Measurements from ENCODE around the gene FIG4.
"Not testable (repeated sequence)": the region's sequence is repeated elsewhere in the genome, so short reads cannot be mapped to it uniquely, and the experiment has no call there.

FIG4 gene

DNA sequence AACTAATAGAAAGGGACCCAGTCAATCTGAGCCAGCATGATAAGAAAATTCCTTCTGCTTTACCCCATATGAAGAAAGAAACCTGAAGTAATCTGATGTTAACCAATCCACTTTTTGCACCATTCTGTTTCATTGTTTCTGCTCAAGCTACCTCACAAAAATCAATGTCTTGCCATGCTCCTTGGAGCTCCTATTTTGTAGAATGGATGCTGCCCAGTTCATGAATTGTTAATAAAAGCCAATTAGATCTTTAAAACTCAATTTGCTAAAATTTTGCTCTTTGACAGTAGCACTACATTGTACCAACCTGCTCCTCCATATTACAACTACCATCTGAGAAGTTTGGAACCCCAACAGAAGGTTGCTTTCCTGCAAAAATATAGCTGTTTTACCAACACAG is 170.8 kb downstream of the FIG4 start:
- no peak for DNase-seq

DNA sequence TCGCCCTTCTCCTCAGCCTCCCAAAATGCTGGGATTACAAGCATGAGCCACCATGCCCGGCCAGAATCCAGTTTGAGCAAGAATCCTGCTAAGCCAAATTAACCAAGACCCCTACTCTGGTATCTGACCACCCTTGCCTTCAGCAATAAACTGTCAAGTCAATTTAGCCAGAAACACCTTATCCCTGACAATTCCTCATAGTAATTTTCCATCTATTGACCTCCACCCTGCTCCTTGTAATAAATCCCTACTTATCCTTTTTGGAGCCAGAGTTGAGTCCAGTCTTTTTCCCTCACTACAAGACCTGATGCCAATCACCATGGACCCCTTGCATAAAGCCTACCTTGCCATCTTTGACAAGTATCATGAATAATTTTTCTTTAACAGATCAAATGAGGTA is 173.0 kb downstream of the FIG4 start:
- no peak for DNase-seq

DNA sequence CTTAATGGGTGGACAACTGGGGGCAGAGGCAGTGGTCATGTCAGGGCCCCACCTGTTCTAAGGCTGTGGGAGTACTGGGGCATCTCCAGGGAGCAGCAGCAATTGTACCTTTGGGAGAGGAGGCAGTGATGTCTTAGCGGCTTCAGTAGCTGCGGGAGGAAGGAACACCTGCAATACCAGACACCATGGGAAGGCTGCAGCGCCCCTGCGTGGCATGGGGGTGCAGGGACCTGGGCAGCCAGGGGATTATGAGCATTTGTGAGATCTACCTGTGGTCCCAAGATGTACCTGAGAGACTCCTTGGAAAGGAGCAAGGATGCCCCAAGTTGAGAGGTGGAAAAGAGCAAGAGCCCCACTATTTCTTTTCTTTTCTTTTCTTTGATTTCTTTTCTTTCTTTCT is 174.9 kb downstream of the FIG4 start:
- no peak for DNase-seq

DNA sequence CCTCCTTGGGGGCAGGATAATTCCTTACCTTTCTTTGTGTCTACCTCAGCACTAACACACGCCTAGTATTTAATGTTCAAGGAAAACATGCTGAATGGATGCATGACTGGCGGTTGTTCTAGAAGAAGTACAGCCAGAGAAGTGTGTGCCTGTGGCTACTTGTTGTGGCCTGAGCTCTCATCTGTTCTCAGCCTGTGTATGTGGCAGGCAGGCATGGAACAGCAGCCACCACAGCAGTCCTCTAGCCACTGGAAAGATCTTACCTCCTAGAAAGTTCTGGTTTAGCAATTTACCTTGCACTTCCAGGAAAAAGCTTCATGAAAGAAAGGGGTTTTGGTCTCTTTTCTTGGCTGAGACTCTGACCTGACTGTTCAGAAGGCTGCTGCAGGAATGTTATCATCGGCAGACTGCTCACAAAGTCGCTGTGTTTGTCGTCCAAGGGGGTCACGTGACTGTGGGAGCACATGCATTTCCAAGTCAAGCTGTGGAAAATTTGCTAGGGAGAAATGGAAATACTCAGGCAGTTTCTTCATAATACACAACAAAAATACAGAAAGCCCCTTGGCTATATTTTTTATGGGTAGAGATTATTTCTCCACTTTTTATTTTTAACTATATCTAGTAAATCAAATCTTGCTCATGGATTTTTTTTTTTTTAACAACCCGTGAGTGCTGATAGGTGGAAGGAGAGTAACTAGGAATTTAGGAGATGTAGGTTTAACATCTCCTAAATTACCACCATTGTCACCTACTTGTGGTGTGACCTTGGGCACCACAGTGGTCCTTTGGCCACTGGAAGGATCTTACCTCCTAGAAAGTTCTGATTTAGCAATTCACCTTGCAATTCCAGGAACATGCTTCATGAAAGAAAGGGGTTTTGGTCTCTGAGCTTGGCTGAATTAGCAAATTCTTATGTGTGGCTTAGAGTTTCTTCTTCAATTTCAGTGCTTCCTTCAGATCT is 176.2 kb downstream of the FIG4 start:
- DNase-seq, result no peak

DNA sequence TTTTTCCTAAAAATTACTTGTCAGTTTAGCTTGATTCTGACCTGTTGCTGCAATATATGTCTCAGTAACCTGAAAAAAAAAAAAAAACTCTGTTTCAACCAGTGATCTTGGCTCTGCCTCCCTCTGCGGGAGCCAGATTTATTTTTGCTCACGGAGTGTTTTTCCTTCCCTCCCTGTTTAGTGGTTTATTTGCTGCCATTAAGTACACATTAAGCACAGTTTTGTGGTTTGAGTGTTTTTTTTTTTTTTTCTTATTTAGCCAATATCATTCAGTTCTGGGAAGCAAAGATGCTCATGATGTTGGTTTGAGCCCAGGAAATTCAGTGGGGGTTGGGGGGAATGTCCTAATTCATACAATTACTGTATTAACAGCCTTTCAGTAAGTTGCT is 176.9 kb downstream of the FIG4 start:
- DNase-seq, result no peak

DNA sequence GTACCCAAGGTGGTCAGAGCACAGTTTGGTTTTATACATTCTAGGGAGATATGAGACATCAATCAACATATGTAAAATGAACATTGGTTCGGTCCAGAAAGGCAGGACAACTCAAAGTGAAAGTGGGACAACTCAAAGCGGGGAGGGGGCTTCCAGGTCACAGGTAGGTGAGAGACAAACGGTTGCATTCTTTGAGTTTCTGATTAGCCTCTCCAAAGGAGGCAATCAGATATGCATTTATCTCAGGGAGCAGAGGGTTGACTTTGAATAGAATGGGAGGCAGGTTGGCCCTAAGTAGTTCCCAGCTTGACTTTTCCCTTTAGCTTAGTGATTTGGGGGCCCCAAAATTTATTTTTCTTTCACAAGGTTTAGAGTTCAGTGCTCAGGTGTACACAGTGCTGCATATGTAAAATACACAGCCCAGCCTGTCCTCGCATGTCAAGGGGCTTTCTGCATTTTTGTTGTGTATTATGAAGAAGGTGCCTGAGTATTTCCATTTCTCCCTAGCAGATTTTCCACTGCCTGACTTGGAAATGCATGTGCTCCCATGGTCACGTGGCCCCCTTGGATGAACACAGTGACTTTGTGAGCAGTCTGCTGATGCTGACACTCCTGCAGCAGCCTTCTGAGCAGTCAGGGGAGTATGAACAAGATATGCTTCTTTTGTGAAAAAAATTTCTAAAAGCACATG is 178.4 kb downstream of the FIG4 start:
- not testable (repeated sequence) for DNase-seq

DNA sequence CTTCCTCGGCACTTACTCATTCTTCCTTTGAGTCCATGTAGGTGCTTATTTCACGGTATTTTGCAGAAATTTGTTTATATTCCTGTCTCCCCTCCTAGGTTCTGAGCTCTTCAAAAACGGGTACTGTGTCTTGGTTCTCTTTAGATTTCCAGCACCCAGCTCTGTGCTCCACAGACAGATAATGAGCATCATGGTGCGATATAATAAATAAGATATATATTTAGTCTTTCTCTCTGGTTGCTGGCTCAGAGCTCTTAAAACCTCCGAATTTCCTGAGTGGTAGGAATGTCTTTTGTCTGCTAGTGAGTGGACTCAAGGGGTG is 179.0 kb downstream of the FIG4 start:
- DNase-seq, result no peak

DNA sequence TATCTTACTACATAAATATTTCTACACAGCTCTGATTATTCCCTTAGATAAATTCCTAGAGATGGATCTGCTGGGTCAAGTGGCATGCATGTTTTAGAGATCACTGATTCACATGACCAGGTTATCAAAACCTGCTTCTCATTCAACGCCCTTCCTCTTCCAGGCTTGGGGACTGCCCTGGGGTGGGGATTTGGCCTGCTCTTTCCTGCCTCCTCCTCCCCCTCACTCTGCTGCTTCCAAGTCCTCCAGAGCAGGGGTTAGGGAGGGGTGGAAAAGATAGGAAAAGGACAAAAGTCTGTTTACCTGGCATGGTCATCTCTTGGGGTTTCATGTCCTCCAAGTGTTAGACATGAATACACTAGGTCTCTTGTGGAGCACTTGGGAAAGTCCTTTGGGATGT is 181.5 kb downstream of the FIG4 start:
- DNase-seq, result no peak

DNA sequence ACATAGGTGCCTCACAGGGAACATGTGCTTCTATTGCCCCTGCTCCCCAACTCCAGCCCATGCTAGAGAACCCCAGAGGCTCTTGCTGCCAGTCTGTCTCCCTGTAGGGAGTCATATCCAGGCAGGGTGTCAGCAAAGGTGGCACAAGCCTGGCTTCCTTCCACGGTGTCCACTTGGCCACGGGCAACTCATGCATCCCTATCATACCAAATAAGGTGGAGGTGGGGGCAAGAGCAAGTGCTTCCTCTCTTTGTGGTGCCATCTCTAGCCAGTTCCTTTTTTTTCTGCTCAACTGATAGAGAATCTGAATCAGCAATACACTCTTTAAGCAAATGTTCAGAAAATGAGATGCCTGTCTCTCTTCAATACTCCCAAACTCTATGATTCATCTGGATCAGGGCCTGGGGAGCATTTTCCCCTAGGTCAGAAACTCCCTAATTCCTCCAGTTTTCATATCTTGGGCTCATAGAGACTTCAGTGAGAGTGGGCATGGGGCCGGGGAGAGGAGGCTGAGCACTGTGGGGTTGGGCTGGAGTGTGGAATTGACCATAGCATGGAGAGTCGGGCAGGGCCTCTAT is 182.0 kb downstream of the FIG4 start:
- DNase-seq, result no peak

DNA sequence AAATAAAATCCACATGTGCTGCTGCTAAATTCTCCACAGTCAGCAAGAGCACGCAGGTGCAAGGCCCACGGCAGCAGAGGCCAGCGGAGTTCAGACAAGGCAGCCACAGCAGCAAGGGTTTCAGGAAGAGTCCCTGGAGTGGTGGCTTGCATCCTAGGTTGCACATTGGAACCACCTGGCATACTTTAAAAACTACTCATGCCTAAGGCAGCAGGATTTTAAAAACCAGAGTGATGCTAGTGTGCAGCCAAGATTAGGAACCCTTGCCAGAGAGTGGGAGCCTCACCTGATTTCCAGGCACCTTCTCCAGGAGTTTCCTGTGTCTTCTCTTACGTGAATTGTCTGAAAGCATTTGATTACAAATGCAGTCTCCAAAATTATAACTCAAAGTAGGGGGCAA is 183.0 kb downstream of the FIG4 start:
- DNase-seq, result no peak

DNA sequence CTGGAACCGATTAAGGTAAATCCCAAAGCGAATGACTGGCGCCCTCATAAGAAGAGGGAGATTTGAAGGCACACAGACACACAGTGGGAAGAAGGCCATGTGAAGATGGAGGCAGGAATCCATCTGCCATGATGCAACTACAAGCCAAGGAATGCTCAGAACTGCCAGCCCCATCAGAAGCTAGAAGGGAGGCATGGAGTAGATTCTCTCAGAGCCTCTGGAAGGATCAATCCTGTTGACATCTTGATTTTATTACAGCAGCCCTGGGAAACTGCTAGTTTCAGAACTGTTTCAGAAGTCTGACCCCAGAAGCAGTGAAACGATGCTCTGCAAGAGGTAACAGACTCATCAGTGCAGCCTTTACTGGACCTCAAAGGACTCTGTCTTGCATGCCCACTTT is 183.5 kb downstream of the FIG4 start:
- DNase-seq, result no peak

Measured in T-helper 2 cell (primary cell).